SH-SY5Y (cell line): Measurements from ENCODE around the gene UVSSA.

ENCODE experiments used
- GATA2 ChIP-seq: IDR thresholded peaks from 2 replicates; pipeline ENCODE4 v1.6.1; 2011; ENCODE audit warnings: mild to moderate bottlenecking, low read depth, low read length
- GATA3 ChIP-seq: IDR thresholded peaks from 2 replicates; pipeline ENCODE4 v1.6.1; 2011; ENCODE audit warnings: low read depth, mild to moderate bottlenecking, low read length, moderate library complexity

The UVSSA gene

GRCh38 chr4:1380368-1381151 lies 33.6 kb downstream of the UVSSA start:
- TF ChIP-seq GATA2, result no peak
- no peak for TF ChIP-seq GATA3

DNA sequence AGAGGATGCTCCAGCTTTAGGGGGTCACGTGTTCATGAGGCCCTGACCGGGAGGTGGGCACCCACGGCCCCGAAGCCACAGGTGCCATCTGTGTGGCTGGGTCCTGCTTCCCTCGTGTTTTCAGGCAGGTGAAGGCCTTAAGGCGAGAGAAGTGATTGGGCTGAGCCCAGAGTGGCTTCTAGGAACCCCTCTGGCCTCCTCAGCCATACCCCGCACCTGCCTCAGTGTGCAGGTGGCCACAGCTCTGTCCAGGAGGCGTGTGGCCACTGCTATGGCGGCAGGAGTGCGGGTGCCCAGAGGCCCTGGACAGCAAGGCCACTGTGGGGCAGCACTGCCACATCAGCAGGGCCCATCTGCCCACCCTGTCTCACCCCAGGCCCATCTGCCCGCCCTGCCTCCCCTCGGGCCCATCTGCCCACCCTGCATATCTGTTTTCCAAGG lies 34.2 kb downstream of the UVSSA start:
- TF ChIP-seq GATA3 (no peak), GATA2 (no peak)

GRCh38 chr4:1381944-1382541 lies 35.0 kb downstream of the UVSSA start:
- no peak for TF ChIP-seq GATA2
- no peak for TF ChIP-seq GATA3

- no peak for TF ChIP-seq GATA2
- no peak for TF ChIP-seq GATA3
Measured at GRCh38 chr4:1382776-1383727, 36.0 kb downstream of the UVSSA start.

GRCh38 chr4:1383728-1384591 lies 37.0 kb downstream of the UVSSA start:
- no peak for TF ChIP-seq GATA2
- TF ChIP-seq GATA3, result no peak

DNA sequence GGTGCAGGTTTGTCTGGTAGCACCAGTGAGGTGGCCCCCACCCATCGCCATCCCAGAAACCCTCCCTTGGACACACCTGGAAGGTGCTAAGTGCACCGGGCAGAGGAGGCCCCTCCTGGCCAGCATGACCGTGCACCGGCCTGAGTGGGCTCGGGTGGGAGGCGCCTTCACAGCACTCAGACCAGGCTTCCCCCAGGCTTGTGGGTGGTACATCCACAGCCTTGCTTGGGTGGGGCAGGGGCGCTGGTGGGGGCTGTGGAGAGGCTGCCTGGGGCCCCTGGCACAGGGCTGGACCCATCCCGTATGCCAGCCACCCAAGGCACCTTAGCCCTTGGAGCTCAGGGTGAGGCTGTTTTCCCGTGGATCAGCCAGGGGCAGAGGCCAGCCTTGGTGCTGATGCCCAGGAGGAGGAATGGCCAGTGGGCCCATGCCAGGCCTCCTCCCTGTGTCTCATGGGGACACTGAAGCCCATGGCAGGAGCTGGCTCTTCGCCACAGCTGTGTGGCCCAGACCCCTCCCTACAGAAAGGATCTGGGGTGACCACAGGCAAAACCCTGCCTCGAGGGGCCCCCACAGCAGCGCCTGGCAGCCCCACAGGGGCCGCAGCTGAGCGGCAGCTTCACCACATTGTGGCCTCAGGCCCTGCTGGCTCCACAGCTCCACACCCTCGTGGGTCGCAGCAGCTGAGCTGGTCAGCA lies 37.8 kb downstream of the UVSSA start:
- TF ChIP-seq GATA2, result no peak
- TF ChIP-seq GATA3, result no peak

DNA sequence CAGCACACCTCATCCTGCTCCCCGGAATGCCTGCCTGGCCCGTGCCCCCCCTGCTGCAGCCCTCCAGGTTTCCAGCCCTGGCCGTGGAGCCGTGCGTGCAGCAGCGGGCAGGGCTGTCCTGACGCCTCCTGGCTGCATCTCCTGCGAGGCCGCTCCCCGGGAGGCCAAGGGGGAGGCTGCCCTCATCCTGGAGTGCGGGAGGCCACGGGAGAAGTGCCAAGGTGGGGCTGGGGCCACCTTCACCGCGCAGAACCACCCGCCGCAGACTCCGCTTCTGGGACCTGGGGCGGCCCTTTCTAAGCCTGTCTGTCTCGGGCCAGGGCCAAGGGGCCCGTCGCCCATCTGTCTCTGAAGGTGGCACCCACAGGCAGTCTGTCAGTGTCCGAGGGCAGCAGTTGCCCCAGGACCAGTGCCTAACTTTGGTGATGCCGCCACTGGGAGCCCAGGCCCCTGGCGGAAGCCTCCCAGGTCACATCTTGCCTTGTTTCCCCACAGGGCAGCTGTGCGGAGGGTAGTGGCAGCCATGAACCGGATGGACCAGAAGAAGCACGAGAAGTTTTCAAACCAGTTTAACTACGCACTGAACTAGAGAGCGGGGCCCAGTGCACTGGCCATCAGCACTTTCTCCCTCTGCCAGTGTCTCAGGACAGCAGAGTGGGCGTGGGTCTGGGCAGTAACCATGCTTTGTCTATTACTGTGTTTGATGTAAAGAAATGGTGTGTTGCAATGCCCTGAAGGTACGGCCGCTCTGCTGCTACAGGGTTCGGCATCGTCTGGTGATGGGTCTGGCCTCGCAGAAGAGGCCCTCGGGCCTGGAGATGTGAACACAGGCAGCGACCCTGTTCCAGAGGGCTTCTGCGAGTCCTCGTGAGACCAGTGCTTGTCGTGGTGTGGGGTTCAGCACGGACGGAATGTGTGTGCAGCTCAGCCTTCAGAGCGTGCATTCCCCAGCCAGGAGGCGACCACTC lies 38.6 kb downstream of the UVSSA start:
- no peak for TF ChIP-seq GATA2
- no peak for TF ChIP-seq GATA3

GRCh38 chr4:1393866-1394265 lies 46.9 kb downstream of the UVSSA start:
- no peak for TF ChIP-seq GATA3
- TF ChIP-seq GATA2, result no peak

DNA sequence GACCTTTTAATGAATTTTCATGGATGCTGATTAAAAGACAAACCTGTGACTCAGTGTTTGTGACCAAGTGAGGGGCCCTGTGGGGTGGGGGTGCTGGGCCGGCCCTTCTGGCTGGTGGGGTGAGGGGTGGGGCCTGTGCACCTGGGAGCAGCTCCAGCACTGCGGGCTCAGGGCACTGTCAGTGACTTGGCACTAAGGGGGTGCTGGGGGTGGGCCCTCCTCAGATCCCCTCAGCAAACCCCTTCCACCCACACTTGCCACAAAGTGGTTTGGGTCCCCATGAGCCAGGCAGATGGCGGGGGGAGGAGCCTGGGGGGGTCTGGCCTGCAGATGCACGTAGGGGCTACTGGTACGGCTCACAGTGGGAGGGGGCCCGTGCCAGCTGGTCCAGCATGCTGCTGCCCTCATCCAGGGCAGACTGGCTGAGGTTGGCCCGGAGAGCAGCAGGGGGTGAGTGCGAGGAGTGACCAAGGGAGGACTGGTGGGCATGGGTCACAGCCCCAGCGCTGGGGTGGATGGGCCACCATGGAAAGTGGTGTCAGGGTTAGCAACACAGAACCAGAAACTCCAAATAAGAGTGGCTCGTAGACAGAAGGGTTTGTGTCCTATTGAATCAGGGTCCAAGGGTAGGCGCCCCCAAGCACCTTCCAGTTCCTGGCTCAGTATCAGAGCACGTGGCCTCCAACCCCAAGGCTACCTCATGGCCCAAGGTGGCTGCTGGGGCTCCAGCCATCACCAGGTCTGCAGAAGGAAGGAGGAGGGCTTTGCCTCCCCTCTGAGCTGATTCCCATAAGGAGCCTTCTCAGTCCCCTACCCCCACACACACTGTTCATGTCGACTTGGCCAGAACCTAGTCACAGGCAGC lies 49.2 kb downstream of the UVSSA start:
- TF ChIP-seq GATA3 (no peak), GATA2 (no peak)

DNA sequence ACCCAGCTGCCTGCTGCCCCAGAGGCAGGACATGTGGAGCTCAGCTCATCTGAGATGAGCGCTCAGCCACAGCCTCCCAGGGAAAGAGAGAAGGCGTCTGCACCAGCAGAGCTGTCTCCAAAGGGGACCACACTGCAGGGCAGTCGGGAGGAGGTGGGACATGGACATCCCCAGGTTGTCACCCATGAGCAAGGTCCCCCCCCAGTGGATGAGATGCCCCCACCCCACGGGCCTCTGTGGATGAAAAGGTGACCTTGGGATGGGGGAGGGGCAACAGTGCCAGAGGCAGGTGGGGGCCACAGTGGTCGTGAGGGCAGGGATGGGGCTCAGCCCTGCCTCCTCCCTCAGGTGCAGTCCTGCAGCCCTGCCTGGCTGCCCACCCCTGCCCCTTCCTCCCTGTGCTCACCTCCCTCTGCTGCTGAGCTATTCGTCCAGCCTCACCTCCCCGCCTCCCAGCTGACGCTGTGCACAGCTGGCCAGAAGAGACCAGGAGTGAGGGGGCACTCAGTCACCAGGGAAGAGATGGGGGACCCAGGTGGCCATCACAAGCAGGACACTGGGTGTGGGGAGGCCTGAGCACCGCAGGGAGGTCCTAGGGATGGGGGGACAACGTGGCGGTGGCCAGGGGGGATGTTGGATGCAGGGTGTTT lies 49.9 kb downstream of the UVSSA start:
- TF ChIP-seq GATA3 (no peak), GATA2 (no peak)
